Activated CD8-positive, alpha-beta memory T cell treated with anti-CD3 and anti-CD28 coated beads, Interleukin-2, amount 50 U/mL, for 48 hours (primary cell): ENCODE data around the gene TNFRSF4.
A peak's percentile ranks its signal among the peaks of the same experiment; 100 is the strongest.

Source experiments
- DNase-seq: peaks from one replicate; pipeline ENCODE4 v3.0.0-alpha.2; 2020

The TNFRSF4 gene

GRCh38 chr1:1216770-1217620 lies 3.0 kb upstream of the TNFRSF4 start:
- DNase-seq: no peak

GRCh38 chr1:1215881-1216605 lies 2.1 kb upstream of the TNFRSF4 start:
- no peak for DNase-seq

- no peak for DNase-seq
These were observed 1.2 kb upstream of the TNFRSF4 start for GRCh38 chr1:1215080-1215676.

- peak; percentile 79 for DNase-seq
These were observed 1.1 kb downstream of the TNFRSF4 start for GRCh38 chr1:1212780-1213344.

GRCh38 chr1:1211541-1212441 lies 2.2 kb downstream of the TNFRSF4 start:
- no peak for DNase-seq

GRCh38 chr1:1210726-1211540 lies 3.0 kb downstream of the TNFRSF4 start:
- peak; percentile 51 for DNase-seq

- DNase-seq: peak; percentile 73
These were observed 5.1 kb downstream of the TNFRSF4 start for GRCh38 chr1:1208713-1209433.

- no peak for DNase-seq
These were observed 6.4 kb downstream of the TNFRSF4 start for GRCh38 chr1:1207571-1207892.

GRCh38 chr1:1206966-1207531 lies 6.9 kb downstream of the TNFRSF4 start:
- peak; percentile 65 for DNase-seq

GRCh38 chr1:1206376-1206965 lies 7.5 kb downstream of the TNFRSF4 start, which contains the start of gene TNFRSF18:
Gene TNFRSF18 (minus strand): TSS chr1:1206592. CDS start chr1:1206571, 21 bp downstream.
- peak; percentile 78 for DNase-seq

GRCh38 chr1:1205769-1206375 lies 8.1 kb downstream of the TNFRSF4 start:
- no peak for DNase-seq

GRCh38 chr1:1204998-1205768 lies 8.8 kb downstream of the TNFRSF4 start:
- DNase-seq: peak; percentile 60

- no peak for DNase-seq
These were observed 9.5 kb downstream of the TNFRSF4 start for GRCh38 chr1:1204425-1204920.

- DNase-seq: no peak
These were observed 10.2 kb downstream of the TNFRSF4 start for GRCh38 chr1:1203561-1204424.

- DNase-seq: no peak
These were observed 11.0 kb downstream of the TNFRSF4 start for GRCh38 chr1:1202831-1203560.
